OCI-LY1 (cell line): ENCODE data around the gene NDUFA7.
"Not testable (repeated sequence)": the region's sequence is repeated elsewhere in the genome, so short reads cannot be mapped to it uniquely, and the experiment has no call there.

ENCODE experiments used
- CTCF ChIP-seq: fragments of 200-600 bp; sonication (generic), shearing (Covaris generic); IDR thresholded peaks from 2 replicates; pipeline ENCODE4 v1.5.1; 2017; ENCODE audit warnings: mild to moderate bottlenecking, antibody characterized with exemption, low read length, moderate library complexity, mixed read lengths
- EZH2 ChIP-seq: fragments of 200-600 bp; sonication (generic), shearing (Covaris generic); IDR thresholded peaks from 2 replicates; pipeline ENCODE4 v1.8.0; 2017; ENCODE audit warnings: borderline replicate concordance, mixed run types, mild to moderate bottlenecking, antibody characterized with exemption, low read length, moderate library complexity, mixed read lengths

GRCh38 chr19:8352845-8353244 is 31.7 kb upstream of the NDUFA7 start:
- TF ChIP-seq EZH2, CTCF: not testable (repeated sequence)
